HG03565 (cell line): ENCODE results near the gene CXorf66.
"Not testable (repeated sequence)": the region's sequence is repeated elsewhere in the genome, so short reads cannot be mapped to it uniquely, and the experiment has no call there.

ENCODE experiments used
- ATAC-seq: cut with Tn5 transposase; IDR thresholded peaks from one replicate; pipeline ENCODE4 v1.9.1; 2021; ENCODE audit warnings: mild to moderate bottlenecking, moderate library complexity; ENCODE audit not compliant: unreplicated experiment

CXorf66 gene

DNA sequence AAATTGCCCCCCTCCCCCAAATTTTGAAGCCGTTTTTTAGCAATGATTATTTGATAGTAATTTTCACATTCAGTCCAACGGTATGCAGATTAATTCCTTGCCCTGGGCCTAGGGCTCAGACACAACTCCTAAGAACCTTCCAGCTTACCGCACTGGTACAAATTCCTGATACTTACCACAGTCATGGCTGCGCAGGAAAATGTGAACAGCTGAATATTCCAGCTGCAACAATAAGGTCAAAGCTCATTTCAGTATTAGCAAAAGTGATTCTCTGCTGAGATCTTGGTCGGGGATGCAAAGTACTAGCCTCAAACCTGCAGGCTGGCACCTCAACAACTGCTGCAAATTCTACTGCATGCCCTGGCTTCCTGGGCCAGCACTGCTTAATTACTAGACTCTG lies 35.4 kb downstream of the CXorf66 start:
- ATAC-seq: no peak

DNA sequence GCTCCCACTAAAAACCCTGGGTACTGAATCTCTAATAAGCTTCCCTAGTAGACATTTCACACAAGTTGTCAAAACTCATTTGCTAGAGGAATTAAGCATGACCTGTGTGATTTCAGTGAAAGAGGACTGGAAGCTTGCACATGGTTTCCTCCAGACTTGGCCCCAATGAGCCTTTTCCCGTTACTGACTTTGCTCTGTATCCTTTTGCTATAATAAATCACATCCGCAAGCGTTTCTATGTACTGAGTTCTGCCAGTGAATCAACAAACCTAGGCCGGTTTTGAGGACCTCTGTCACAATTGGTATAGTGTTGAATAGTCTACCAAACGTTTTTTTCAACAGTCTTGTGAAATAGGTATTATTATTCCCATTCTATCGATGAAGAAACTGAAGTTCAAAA lies 40.6 kb downstream of the CXorf66 start:
- no peak for ATAC-seq

DNA sequence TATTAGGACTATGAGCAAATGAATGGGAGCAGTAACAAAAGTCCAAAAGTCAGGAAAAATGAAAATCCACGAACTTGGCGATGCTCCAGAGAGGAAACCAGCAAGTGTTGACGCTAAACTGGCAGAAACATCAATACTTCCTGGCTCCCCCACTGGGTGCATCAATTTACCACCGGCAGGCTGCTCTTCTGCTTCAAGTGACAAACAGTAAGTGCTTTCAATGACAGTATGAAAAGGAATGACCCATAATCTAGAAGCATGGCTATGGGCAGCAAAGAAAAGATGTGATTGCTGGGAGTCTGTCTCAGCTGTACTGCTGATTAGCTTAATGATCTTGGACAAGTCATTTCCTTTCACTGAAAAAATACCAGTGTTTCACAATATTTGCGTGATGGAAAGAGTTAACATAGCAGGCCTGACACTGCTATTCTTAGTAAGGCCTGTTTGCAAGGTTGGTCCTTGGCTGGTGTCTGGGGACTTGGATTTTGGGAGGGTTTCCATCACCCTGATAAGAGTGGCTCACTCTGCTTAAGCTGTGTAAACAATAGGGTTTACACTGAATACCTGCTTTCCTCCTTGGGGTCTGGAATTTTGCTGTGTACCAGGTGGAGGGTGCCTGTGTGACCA lies 41.1 kb downstream of the CXorf66 start:
- no peak for ATAC-seq

DNA sequence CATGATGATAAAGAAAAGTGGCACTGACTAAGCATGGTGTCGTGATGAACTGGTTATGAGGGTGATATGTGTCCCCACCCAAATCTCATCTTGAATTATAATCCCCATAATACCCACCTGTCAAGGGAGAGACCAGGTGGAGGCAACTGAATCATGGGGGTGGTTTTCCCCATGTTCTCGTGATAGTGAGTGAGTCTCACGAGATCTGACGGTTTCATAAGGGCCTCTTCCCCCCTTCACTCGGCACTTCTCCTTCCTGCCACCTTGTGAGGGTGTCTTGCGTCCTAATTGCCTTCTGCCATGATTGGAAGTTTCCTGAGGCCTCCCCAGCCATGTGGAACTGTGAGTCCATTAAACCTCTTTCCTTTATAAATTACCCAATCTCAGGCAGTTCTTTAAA lies 44.2 kb downstream of the CXorf66 start:
- ATAC-seq: not testable (repeated sequence)

DNA sequence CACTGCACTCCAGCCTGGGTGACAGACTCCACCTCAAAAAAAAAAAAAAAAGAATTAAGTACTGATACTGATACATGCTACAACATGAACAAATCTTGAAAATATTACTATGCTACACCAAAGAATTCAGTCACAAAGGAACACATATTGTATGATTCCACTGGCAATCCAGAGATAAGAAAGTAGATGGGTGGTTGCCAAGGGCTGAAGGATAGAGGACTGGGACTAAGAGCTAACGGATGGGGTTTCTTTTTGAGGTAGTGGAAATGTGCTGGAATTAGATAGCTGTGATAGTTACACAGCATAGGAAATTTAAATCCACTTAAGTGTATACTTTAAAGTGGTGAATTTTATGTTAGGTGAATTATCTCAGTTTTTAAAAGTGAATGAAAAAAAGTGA lies 45.0 kb downstream of the CXorf66 start:
- no peak for ATAC-seq

DNA sequence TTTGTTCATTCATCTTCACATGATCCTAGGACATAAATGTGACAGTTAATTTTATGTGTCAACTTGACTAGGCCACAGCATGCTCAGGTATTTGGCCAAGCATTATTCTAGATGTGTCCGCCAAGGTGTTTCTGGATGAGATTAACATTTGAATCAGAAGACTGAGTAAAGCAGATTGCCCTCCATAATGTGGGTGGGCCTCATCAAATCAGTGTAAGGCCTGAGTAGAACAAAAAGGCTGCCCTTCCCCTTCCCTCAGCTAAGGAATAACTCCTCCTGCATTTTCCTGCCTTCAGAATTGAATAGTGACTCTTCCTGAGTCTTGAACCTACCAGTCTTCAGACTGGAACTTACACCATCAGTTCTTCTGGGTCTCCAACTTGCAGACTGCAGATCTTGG lies 50.9 kb downstream of the CXorf66 start:
- no peak for ATAC-seq

DNA sequence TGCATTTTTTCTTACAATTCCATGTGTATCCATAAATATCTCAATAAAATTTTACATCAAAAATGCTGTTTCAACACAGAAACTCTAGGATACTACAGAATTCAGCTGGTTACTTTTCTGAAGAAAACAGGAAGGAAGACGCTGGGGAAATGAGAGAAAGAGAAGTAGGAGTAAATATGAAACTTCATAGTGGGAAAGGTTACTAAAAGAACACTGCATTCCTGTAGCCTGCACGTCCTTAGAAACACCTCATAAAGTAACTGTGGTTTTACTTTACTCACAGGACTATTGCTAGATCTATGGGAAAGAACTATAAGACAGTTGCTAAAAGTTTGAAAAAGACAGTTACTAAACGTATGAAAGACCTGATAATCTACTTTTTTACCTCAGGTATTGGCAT lies 55.6 kb downstream of the CXorf66 start:
- no peak for ATAC-seq

DNA sequence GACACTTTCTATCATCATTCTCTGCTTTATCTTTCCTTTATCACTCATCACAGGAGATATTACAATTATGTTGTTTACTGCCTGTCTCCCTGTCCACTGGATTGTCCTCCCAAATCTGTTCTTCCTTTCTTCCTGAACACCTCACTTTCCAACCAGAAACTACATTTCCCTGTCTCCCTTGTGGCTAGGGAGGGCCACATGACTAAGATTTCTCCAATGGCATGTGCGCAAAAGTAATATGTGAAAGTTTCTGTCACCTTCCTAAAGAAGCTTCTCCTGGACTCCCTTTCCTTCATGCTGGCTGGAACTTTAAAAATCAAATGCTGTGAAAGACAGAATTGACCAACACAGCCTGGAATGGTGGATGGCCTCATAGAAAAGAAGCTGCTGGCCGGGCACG lies 58.2 kb downstream of the CXorf66 start:
- ATAC-seq: no peak

DNA sequence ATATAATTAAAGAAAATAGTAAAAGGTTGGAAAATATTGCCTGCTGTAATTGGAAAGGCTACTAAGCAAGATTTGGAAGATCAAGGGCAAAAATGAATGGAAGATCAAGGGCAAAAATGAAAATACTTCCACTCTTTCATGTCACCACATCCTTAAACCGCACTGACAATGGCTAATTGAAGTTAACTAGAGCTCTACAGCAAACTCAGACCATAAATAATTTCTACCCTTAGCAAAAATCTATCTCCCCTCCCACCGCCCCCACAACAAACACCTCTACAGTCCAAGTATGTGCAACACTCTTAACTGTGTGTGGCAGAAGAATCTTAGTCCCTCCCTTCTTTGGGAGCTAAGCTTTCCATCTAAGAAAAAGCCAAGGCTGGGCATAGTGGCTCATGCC lies 59.6 kb downstream of the CXorf66 start:
- ATAC-seq: no peak
